ENCODE data around the gene HES2. TPM values are rescaled to one million over a fixed set of nuclear protein-coding genes. Genes with fewer than 3 reads are reported as not detected.

The HES2 gene
- total RNA-seq, 2 donors from 2014 or later: 14.2 to 24.0 TPM

- H3K4me1 ChIP-seq: peaks cover 10% of the 10 kb centered on the region
- H3K9ac ChIP-seq (ENCODE audit: low read depth in 2 of 2, low read length in 2 of 2): peak within 1 kb of the TSS; percentile 74 to 79
- H3K36me3 ChIP-seq: no peaks in the 10 kb centered on the region
- intact Hi-C loops (cut with DNase I): no loop called here
- H3K27ac ChIP-seq: peak within 1 kb of the TSS; percentile 98
- peak; percentile 89 for DNase-seq
- no peaks in the 10 kb centered on the region for H3K9me3 ChIP-seq
- H3K4me3 ChIP-seq: peak within 1 kb of the TSS; percentile 53
- TF ChIP-seq, protein P1, sequence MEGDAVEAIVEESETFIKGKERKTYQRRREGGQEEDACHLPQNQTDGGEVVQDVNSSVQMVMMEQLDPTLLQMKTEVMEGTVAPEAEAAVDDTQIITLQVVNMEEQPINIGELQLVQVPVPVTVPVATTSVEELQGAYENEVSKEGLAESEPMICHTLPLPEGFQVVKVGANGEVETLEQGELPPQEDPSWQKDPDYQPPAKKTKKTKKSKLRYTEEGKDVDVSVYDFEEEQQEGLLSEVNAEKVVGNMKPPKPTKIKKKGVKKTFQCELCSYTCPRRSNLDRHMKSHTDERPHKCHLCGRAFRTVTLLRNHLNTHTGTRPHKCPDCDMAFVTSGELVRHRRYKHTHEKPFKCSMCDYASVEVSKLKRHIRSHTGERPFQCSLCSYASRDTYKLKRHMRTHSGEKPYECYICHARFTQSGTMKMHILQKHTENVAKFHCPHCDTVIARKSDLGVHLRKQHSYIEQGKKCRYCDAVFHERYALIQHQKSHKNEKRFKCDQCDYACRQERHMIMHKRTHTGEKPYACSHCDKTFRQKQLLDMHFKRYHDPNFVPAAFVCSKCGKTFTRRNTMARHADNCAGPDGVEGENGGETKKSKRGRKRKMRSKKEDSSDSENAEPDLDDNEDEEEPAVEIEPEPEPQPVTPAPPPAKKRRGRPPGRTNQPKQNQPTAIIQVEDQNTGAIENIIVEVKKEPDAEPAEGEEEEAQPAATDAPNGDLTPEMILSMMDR (IDR thresholded peaks at IDR 0.05): no peak
- H3K27me3 ChIP-seq: no peaks in the 10 kb centered on the region
These were observed 26.1 kb downstream of the HES2 start, which contains the start of gene ACOT7 for GRCh38 chr1:6393400-6394187. Gene ACOT7, minus strand, starts transcription at chr1:6393767. Its CDS starts 368 bp downstream, at chr1:6393399.

DNA sequence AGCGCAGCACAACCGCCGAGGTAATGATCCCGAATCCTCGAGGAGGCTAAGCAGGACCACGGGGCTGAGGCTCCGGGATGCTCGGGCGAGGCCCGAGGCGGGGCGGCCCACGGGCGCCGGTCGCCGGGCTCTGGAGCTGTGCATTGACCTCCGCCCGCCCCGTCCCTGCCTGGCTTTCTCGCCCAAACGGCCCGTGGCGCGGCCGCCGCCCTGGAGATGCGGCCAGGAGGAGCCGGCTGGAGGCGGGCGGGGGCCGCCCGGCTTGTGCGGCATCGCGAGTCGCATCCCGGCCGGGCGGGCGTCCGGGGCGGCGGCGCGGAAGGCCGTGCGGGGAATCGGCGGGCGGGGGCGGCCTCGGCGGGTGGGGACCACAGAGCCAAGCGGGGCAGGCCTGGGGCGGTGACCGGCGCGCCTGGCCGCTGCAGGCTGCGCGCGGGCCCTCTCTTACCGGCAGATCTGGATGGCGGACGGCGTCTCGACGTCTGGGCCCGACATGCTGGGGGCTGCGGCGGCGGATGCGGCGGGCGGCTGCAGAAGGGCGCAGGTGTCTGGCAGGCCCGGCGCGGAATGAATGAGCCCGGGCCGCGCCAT, 26.8 kb downstream of the HES2 start:
- Histone ChIP-seq H3K27me3 (no peaks in the 10 kb centered on the region), H3K36me3 (no peaks in the 10 kb centered on the region), H3K9me3 (no peaks in the 10 kb centered on the region), H3K4me1 (peaks cover 10% of the 10 kb centered on the region), H3K9ac (ENCODE audit: low read depth in 2 of 2, low read length in 2 of 2) (peak overlapping the region; percentile 64 to 70), H3K4me3 (peak overlapping the region; percentile 53), H3K27ac (peak overlapping the region; percentile 98)
- TF ChIP-seq, protein P1 (IDR thresholded peaks at IDR 0.05): no peak
- peak; percentile 37 for DNase-seq
- intact Hi-C loops (cut with DNase I): no loop called here

GRCh38 chr1:6391951-6392808, 27.5 kb downstream of the HES2 start:
- H3K9ac ChIP-seq (ENCODE audit: low read depth in 2 of 2, low read length in 2 of 2): peak overlapping the region; percentile 64 to 70
- H3K9me3 ChIP-seq: no peaks in the 10 kb centered on the region
- H3K4me1 ChIP-seq: peaks cover 10% of the 10 kb centered on the region
- no peaks in the 10 kb centered on the region for H3K36me3 ChIP-seq
- intact Hi-C loops (cut with DNase I): no loop called here
- TF ChIP-seq, protein P1 (IDR thresholded peaks at IDR 0.05): no peak
- H3K4me3 ChIP-seq: peak overlapping the region; percentile 53
- peak; percentile 55 for DNase-seq
- H3K27me3 ChIP-seq: no peaks in the 10 kb centered on the region
- H3K27ac ChIP-seq: peak overlapping the region; percentile 98

GRCh38 chr1:6389971-6390370, 29.7 kb downstream of the HES2 start:
- Histone ChIP-seq H3K27ac (no peak overlapping the region), H3K4me3 (no peak overlapping the region), H3K4me1 (peaks cover 10% of the 10 kb centered on the region), H3K9ac (ENCODE audit: low read depth in 2 of 2, low read length in 2 of 2) (no peak overlapping the region), H3K36me3 (no peaks in the 10 kb centered on the region), H3K9me3 (no peaks in the 10 kb centered on the region), H3K27me3 (no peaks in the 10 kb centered on the region)
- no peak for DNase-seq
- TF ChIP-seq, protein P1 (IDR thresholded peaks at IDR 0.05): no peak
- intact Hi-C loops (cut with DNase I): no loop called here

DNA sequence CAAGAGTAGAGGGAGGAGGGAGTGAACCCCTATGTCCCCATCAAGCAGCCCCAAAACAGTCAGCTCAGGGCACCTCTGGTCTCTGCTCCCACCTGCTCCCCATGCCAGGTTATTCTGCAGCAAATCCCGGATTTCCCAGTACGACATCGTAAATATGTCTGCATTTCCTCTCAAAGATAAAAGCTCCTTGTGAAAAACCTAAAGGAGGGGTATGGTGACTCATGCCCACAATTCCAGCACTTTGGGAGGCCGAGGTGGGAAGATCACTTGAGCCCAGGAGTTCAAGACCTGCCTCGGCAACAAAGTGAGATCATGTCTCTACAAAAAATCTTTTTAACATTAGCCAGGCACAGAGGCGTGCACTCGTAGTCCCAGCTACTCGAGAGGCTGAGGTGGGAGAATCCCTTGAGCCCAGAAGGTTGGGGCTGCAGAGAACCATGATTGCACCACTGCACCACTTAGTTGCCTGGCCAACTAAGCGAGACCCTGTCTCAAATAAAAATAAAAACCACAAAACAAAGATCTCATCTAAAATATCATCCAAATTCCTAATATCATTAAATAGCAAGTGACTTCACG, 33.3 kb downstream of the HES2 start:
- TF ChIP-seq, protein P1 (IDR thresholded peaks at IDR 0.05): no peak
- intact Hi-C loops (cut with DNase I): loop anchor here (1.0 kb wide), 1 partner anchor 9 kb away; no protein-coding TSS in a partner anchor
- Histone ChIP-seq H3K36me3 (no peaks in the 10 kb centered on the region), H3K27ac (no peak overlapping the region), H3K4me1 (no peaks in the 10 kb centered on the region), H3K9ac (ENCODE audit: low read depth in 2 of 2, low read length in 2 of 2) (no peak overlapping the region), H3K9me3 (no peaks in the 10 kb centered on the region), H3K4me3 (no peak overlapping the region), H3K27me3 (no peaks in the 10 kb centered on the region)
- DNase-seq: no peak
